GM19467 (cell line): ENCODE measurements around the gene TFIP11.
"Not testable (repeated sequence)": the region's sequence is repeated elsewhere in the genome, so short reads cannot be mapped to it uniquely, and the experiment has no call there.

Experiments
- ATAC-seq: cut with Tn5 transposase; IDR thresholded peaks from one replicate; pipeline ENCODE4 v1.9.1; 2021; ENCODE audit warnings: mild to moderate bottlenecking, moderate library complexity; ENCODE audit not compliant: unreplicated experiment

Gene TFIP11

DNA sequence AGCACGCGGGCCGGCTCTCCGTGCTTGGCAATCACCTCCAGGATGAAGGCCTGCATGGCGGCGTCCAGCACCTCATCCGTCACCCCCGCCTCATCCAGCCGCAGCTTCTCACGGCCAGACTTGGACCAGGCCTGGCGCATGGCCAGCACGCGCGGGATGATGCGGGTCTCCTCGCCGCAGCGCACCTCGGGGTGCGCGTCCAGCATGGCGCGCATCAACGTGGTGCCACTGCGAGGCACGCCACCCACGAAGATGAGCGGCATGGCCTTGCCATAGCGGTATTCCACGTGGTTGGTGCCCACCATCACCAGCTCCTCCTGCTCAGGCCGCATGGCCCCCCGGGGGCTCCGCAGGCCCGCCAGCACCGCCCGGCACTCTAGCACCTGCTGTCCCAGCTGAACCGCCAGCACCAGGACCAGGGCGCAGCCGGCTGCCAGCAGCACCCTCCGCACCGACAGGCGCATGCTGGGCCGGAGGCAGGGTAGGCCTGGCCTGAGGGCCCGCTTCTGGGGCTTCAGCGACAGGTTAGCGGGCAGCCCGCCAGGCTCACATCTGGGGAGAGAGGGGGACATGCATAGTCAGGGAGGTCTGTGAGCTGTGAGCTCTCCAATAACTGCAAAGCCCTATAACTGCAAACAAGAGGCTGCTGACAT, 29.0 kb upstream of the TFIP11 start:
- ATAC-seq = no peak

DNA sequence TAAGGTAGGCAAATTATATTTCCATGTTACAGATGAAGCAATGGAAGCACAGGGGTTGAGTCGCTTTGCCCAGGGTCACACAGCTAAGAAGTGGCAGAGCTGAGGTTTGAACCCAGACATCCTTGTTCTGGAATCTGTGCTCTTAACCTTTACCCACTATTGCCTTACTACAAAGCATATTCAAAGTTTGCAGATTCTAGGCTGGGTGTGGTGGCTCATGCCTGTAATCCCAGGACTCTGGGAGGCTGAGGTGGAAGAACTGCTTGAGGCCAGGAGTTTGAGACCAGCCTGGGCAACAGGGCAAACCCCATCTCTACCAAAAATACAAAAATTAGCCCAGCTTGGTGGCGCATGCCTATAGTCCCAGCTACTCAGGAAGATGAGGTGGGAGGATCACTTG, 27.8 kb upstream of the TFIP11 start:
- ATAC-seq = no peak

DNA sequence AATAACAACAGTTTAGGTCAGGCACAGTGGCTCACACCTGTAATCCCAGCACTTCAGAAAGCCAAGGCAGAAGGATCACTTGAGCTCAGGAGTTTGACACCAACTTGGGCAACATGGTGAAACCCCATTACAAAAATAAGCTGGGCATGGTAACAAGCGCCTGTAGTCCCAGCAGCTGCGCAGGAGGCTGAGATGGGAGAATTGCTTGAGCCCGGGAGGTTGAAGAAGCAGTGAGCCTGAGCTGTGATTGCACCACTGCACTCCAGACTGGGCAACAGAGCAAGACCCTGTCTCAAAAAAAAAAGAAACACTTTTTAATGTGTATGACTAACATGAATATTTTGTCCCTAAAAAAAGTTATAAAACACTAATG, 24.5 kb upstream of the TFIP11 start:
- no peak for ATAC-seq

DNA sequence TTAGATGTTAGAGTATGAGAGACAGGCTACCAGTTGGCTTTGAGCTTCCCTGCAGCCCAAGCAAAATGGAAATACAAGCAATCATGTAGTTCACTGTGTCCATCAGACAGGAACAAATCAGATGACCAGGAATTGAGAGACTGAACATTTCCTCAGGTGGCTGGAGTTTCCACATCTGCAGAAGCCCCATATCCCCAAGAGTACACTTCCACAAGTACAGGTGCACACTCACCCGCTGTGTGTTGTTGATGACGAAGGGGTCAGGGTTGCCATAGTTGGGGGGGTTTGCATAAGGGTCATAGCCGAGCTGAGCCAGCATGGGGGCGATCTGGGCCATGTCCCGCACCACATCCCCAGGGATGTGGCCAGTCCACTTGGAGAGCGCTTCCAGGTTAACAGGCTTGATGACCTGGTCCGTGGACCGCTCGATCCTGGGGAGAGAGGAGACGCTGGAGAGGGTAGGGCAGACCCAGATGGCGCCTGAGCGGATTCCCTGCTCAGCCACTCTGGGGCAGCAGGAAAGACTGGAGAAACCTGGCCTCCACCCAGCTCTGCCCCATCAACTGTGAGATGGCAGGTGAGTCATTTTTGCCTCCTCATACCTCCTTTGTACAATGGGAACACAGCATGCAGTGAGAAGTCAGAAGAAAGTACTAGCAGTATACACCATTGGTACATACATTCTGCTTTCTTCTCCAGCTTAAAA, 23.9 kb upstream of the TFIP11 start:
- ATAC-seq = no peak

DNA sequence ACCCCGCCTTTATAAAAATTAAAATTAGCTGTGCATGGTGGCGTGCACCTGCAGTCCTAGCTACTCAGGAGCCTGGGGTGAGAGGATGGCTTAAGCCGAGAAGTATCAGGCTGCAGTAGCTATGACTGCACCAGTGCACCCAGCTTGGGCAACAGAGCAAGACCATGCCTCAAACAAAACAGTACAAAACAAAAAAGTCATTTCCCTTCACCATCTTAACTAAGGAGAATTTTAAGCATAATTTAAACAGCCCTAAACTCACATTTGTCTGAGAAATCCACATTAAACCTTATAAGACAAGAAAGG, 23.3 kb upstream of the TFIP11 start:
- ATAC-seq = no peak

DNA sequence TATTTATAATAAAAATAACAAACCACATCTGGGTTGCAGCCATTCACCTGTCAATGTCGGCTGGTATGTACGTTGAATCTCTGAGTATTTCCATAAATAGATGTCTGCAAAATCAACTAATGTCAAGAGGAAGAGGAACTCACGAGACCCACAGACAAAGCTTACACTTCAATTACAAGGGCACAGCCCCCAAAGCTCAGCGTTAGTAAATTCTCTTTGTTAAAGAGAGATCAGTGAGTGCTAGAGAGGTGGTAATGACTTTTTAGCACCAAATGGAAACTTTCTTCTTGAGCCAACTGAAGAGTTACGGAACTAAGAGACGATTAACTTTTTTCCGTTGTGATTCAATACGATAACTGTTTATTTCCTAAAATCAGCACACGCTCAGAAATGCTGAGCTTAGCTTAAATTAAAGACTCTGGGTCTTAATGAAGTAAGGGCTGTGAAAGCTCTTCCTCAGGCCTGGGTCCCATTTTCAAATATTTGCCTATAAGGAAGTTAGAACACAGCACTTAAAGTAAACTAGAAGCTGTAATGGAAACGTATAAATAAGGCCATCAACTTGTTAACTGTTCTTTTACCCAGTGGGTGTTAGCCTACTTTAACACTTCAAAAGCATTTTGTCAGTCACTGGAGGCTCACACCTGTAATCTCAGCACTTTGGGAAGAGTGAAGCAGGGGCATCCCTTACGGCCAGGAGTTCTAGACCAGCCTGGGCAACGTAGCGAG, 22.8 kb upstream of the TFIP11 start:
- no peak for ATAC-seq

DNA sequence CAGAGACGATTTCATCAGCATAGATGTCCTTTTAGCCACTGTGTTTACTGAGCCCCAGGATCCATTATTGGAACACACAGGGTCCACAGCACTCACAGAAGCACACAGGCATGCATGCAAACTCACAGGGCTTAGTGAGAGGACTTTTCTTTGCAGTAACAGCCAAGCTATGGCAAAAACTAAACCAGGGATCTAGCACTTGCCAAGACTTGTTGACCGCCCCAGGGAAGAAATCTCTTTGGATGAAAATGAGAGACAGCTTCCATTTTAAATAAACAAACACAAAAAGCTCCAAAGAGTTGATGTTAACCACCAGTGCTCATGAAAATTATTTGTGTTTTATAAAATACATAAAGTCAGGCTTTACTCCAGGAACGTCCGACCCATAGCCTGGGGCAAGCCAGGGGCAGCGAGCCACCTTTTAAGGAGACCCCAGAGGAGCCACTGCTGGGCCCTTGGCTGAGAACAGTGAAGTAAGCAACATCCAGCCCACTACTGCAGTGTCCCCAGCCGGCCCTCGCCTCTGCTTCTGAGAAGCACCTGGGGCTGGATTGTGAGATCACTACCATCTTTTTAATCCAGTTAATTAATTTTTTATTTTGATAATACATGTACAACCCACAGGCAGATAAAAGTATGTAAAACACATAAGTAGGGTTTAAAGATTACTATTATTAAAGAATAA, 22.0 kb upstream of the TFIP11 start:
- no peak for ATAC-seq

DNA sequence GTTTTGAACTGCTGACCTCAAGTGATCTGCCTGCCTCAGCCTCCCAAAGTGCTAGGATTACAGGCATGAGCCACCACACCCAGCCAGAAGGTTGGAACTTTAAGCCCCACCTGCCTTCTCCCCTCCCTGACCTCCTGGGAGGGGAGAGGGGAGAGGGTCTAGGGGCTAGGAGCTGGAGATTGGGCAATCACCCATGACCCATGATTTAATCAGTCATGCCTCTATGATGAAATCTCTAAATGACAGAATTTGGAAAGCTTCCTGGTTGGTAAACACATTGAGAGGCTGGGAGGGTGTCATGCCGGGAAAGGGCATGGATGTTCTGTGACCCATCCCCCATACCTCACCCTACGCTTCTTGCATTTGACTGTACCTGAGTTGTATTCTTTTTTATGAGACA, 17.1 kb upstream of the TFIP11 start:
- no peak for ATAC-seq

DNA sequence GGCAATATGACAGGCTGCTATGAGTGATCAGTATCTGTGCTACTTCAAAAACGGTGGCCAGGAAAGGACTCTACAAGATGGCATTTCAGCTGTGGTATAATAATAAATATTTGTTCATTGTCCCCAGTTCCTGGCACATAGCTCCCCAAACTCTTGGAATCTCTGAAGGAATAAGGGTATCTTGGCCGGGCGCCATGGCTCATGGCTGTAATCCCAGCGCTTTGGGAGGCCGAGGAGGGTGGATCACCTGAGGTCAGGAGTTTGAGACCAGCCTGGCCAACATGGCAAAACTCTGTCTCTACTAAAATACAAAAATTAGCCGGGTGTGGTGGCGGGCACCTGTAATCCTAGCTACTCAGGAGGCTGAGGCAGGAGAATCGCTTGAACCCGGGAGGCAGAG, 16.2 kb upstream of the TFIP11 start:
- not testable (repeated sequence) for ATAC-seq

DNA sequence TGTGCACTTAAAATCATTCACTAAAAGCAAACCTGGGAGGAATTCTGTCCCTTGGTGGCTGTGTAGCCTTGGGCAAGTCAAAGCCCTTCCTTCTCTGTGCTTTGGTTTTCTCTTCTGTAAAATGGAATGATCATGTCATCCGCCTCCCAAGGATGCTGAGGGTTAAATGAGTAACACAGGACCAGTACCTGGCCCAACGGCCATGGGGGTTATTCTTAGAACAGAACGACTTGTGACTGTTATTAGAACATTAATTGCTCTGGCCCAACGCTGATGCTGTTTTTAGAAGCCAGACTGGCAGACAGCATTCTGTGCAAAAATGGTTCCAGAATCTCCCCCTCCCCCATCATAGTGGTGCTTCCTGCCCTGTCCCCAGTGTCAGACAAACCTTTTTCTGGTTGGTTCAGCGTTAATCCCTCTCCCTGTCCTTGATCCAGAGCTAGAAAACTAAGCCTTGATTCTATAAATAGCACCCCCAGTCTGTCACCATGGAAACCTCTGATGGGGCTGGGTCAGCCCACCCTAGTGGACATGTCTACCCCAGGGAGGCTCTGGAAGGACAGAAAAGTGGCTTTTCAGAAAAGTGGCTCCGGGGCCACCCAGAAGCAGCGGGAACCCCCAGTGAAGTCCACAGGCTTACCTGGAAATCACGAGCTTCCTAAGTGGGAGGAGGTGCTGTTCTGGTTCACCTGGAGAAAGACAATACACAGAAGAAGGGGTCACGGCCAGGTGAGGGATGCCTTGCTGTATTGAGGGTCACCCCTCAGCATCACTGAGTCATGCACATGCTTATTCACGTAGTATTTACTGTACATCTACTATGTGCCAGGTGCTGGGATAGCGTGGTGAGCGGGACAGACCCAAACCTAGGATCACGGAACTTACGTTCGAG, 15.5 kb upstream of the TFIP11 start:
- no peak for ATAC-seq

DNA sequence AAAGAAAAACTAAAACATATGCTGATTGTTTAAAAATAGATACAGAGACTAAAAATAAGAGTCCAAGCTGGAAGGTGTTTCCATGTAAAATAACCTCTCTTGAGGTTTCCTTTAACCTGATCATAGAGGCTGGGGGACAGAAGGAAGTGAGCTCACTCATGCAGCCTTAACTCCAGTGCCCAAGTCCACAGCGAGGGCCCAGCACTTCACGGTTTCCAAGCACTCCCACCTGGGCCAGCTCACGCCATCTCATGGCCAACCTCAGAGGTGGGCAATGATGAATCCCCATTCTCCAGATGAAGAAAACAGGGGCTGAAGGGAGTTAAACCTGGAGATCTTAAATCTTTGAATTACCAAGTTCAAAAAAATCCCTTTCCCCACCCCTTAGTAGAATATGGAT, 14.9 kb upstream of the TFIP11 start:
- ATAC-seq = no peak

DNA sequence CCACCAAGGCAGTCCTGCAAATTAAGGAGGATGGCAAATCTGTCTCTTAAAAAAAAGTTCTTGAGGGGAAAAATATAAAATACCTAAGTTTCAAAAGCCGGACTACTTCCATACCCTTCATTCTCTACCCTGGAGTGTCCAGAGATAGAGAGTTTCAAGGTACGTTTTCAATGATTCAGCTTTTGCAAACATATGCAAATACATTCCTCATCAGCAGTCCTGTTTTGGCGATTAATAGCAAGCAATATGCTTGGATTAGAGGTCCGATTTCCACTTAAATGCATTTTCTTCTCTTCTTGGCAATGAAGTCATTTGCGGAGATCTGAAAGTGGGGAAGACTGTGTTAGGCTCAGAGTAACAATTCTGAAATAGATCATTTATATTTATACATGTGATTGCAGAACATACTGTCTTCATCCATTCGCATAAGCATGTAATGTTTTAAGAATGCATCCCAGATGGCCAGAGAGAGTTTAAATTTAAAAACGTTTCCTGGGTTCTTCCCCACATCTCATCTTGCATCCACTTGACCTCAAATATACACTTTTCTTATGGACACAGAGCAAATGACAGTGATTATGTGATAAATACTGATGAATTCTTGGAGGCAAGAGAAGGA, 13.8 kb upstream of the TFIP11 start:
- ATAC-seq = no peak

DNA sequence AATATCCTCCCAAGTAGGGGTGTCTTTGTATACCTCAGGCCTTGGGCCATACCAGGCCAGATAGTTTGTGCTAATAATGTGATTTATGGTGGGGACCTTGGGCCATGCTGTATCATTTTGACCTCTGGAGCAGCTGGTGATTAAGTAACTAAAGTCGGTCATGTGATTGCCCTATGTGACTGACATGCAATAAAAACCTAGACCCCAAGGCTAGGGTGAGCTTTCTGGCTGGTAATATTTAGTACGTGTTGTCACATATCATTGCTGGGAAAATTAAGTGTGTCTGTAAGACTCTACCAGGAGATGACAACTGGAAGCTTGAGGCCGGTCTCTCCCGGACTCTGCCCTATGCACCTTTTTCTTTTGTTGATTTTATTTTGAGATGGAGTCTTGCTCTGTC, 12.6 kb upstream of the TFIP11 start:
- no peak for ATAC-seq

DNA sequence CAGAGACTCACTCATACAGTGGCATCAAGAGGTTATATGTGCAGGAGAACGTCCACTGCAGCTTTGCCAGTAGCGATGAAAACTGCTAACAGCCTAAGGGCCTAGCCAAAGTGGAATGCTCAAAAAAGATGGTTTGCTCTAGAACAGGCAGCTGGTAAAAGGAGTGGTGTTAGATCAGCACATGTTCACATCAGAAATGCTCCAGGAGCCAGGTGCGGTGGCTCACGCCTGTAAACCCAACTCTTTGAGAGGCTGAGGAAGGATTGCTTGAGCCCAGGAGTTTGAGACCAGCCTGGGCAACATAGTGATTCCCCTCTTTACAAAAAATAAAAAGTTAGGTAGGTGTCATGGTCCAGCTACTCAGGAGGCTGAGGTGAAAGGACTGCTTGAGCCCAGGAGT, 10.3 kb upstream of the TFIP11 start:
- ATAC-seq = no peak

DNA sequence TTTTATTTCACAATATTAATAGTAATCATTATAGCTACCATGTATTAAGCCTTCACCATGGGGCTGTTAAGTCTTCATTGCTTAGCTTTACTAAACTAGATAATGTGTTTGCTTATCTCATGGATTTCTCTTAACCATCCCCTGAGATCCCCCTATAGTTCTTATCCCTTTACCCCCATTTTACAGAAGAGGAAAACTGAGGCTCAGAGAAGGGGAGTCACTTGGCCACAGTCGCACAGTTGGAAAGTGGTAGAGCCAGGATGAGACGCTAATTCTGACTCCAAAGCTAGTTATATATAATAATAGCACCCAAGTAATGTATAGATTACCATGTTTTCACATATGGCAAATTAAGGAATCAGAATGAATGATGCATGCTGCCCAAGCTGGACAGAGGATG, 9.7 kb upstream of the TFIP11 start:
- no peak for ATAC-seq

DNA sequence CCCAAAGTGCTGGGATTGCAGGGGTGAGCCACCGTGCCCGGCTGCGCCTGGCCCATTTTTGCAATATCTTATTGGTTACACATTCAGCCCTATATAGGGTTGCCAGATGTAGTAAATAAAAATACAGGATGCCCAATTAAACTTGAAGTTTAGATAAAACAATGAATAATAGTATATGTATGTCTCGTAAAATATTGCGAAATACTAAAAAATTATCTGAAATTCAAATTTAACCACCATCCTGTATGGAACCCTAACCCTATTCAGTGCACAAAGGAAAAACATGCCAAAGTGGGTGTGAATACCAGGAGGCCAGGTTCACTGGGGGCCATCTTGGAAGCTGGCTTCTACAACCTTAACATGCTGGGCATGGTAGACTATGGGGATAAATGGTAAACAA, 5.2 kb upstream of the TFIP11 start:
- ATAC-seq = no peak

DNA sequence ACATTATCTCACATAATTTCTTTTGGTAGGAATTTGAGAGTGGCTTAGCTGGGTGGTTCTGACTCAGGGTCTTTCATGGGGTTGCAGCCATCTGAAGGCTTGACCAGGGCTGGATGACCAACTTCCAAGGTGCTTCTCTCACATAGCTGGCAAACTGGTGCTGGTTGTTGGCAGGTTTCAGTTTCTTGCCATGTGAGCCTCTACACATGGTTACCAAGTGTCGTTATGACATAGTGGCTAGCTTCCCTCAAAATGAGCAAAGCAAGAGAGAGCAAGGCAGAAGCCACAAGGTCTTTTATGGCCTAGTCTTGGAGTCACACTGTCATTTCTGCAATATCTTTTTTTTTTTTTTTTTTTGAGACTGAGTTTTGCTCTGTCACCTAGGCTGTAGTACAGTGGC, 4.2 kb upstream of the TFIP11 start:
- ATAC-seq = no peak

DNA sequence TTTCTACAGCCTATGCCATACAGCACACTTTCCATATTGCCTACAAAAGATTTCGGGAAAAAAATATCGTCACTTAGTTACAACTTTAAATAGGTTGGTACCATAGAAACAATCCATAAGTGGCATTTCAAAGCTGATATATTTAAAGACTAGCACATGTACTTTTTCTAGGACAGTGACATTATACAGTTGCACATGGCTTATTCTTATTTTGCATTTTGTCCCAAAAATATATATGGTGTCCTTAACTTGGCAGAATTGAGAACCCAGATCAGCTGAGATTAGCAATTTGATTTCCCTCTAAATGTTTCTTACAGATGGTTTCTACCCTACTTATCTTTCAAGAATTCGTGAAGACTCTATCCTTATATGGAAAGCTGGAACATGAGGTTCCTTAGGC, 3.7 kb upstream of the TFIP11 start:
- ATAC-seq = no peak

DNA sequence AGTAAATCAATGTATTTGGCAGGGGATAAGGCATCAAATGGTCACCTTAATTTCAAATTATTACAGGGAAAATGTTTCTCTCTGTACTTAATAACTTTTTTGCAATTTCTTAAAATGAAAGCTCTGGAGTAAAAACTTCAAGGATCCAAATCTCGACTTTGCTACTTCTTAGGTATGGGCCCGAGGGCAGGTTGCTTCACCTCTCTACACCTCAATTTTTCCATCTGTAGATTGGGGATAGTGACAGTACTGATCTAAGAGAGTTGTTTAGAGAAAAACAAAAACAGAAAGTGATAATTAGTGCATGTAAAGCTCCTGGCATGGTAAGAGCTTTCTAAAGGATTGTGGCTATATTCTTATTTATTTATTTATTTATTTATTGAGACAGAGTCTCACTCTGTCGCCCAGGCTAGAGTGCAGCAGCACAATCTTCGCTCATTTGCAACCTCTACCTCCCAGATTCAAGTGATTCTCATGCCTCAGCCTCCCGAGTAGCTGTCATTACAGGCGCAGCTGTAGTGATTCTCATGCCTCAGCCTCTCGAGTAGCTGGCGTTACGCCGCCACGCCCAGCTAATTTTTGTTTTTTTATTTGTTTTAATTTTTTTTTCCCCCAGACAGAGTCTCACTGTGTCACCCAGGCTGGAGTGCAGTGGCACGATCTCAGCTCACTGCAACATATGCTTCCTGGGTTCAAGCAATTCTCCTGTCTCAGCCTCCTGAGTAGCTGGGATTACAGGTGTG, 2.3 kb upstream of the TFIP11 start:
- ATAC-seq = no peak

DNA sequence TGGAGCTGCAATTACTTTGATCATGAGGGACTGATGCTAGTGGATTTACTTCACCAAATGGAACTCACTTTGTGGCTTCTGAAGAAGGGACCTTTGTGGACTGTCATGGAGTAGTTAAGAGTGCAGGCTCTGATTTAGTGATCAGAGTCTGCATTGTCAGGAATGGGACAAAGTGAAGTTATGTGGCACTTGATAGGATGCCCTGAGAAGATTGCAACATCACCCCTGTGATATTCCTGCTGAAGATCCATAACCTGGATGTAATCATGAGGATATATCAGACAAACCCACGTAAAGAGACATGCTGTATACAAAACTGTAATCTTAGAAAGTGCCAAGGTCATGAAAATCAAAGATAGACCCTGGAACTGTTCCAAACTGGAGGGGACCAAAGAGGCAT, 1.6 kb upstream of the TFIP11 start:
- no peak for ATAC-seq
